Mucosa of stomach (tissue), 1 donor: ENCODE data around the gene HOXA3.

Experiments used
- H3K27me3 ChIP-seq: one replicate; pipeline ENCODE4 v1.7.0; 2013; ENCODE audit warnings: mild to moderate bottlenecking, low read length; ENCODE audit not compliant: control insufficient read depth, insufficient read depth
- H3K36me3 ChIP-seq: one replicate; pipeline ENCODE4 v1.7.0; 2013; ENCODE audit warnings: low read length; ENCODE audit not compliant: control insufficient read depth, insufficient read depth
- H3K4me1 ChIP-seq: one replicate; pipeline ENCODE4 v1.7.0; 2013; ENCODE audit warnings: mild to moderate bottlenecking, low read length; ENCODE audit not compliant: control insufficient read depth, insufficient read depth
- H3K4me3 ChIP-seq: one replicate; pipeline ENCODE4 v1.7.0; 2013; ENCODE audit warnings: low read length
- H3K9ac ChIP-seq: one replicate; pipeline ENCODE4 v1.7.0; 2013; ENCODE audit warnings: mild to moderate bottlenecking, low read length, moderate library complexity
- H3K9me3 ChIP-seq: one replicate; pipeline ENCODE4 v1.7.0; 2013; ENCODE audit warnings: mild to moderate bottlenecking, low read length, moderate library complexity; ENCODE audit not compliant: control insufficient read depth
- donor health status: Pancreatic carcinoma.

Gene HOXA3

GRCh38 chr7:27080844-27081436, 71.4 kb downstream of the HOXA3 start:
- Histone ChIP-seq H3K9ac (no peak overlapping the region), H3K9me3 (no peaks in the 10 kb centered on the region), H3K27me3 (no peaks in the 10 kb centered on the region), H3K36me3 (no peaks in the 10 kb centered on the region), H3K4me1 (peaks cover 5% of the 10 kb centered on the region), H3K4me3 (no peak overlapping the region)

GRCh38 chr7:27079234-27079975, 73.0 kb downstream of the HOXA3 start:
- H3K4me3 ChIP-seq = no peak overlapping the region
- no peaks in the 10 kb centered on the region for H3K36me3 ChIP-seq
- peaks cover 5% of the 10 kb centered on the region for H3K4me1 ChIP-seq
- H3K9ac ChIP-seq = no peak overlapping the region
- no peaks in the 10 kb centered on the region for H3K9me3 ChIP-seq
- no peaks in the 10 kb centered on the region for H3K27me3 ChIP-seq

- no peak overlapping the region for H3K4me3 ChIP-seq
- H3K4me1 ChIP-seq = peaks cover 5% of the 10 kb centered on the region
- H3K27me3 ChIP-seq = no peaks in the 10 kb centered on the region
- no peak overlapping the region for H3K9ac ChIP-seq
- H3K36me3 ChIP-seq = no peaks in the 10 kb centered on the region
- H3K9me3 ChIP-seq = no peaks in the 10 kb centered on the region
Observed at GRCh38 chr7:27078616-27079233, 73.7 kb downstream of the HOXA3 start.

- no peaks in the 10 kb centered on the region for H3K27me3 ChIP-seq
- no peaks in the 10 kb centered on the region for H3K9me3 ChIP-seq
- H3K4me3 ChIP-seq = no peak overlapping the region
- H3K36me3 ChIP-seq = no peaks in the 10 kb centered on the region
- no peak overlapping the region for H3K9ac ChIP-seq
- no peaks in the 10 kb centered on the region for H3K4me1 ChIP-seq
Observed at GRCh38 chr7:27073076-27073475, 79.3 kb downstream of the HOXA3 start.

- Histone ChIP-seq H3K27me3 (no peaks in the 10 kb centered on the region), H3K4me3 (no peak overlapping the region)
Observed at GRCh38 chr7:27071622-27072390, 80.6 kb downstream of the HOXA3 start.

GRCh38 chr7:27068259-27068658, 84.1 kb downstream of the HOXA3 start:
- Histone ChIP-seq H3K27me3 (no peaks in the 10 kb centered on the region), H3K9me3 (no peaks in the 10 kb centered on the region), H3K4me1 (no peaks in the 10 kb centered on the region), H3K9ac (no peak overlapping the region), H3K36me3 (no peaks in the 10 kb centered on the region), H3K4me3 (no peak overlapping the region)

More at GRCh38 chr7:27071622-27072390, 80.6 kb downstream of the HOXA3 start:
- H3K4me1 ChIP-seq = no peaks in the 10 kb centered on the region
- H3K9me3 ChIP-seq = no peaks in the 10 kb centered on the region
- no peak overlapping the region for H3K9ac ChIP-seq
- no peaks in the 10 kb centered on the region for H3K36me3 ChIP-seq

GRCh38 chr7:27066148-27066547, 86.2 kb downstream of the HOXA3 start:
- no peak overlapping the region for H3K9ac ChIP-seq
- H3K27me3 ChIP-seq = no peaks in the 10 kb centered on the region
- no peaks in the 10 kb centered on the region for H3K9me3 ChIP-seq
- no peak overlapping the region for H3K4me3 ChIP-seq
- no peaks in the 10 kb centered on the region for H3K4me1 ChIP-seq
- no peaks in the 10 kb centered on the region for H3K36me3 ChIP-seq

GRCh38 chr7:27065709-27066108, 86.7 kb downstream of the HOXA3 start:
- H3K27me3 ChIP-seq = no peaks in the 10 kb centered on the region
- H3K4me1 ChIP-seq = no peaks in the 10 kb centered on the region
- no peak overlapping the region for H3K4me3 ChIP-seq
- no peaks in the 10 kb centered on the region for H3K36me3 ChIP-seq
- H3K9ac ChIP-seq = no peak overlapping the region
- H3K9me3 ChIP-seq = no peaks in the 10 kb centered on the region

- Histone ChIP-seq H3K9me3 (no peaks in the 10 kb centered on the region), H3K36me3 (no peaks in the 10 kb centered on the region), H3K4me1 (no peaks in the 10 kb centered on the region), H3K4me3 (no peak overlapping the region), H3K9ac (no peak overlapping the region), H3K27me3 (no peaks in the 10 kb centered on the region)
Observed at GRCh38 chr7:27064661-27065060, 87.7 kb downstream of the HOXA3 start.

GRCh38 chr7:27064159-27064558, 88.2 kb downstream of the HOXA3 start:
- H3K27me3 ChIP-seq = no peaks in the 10 kb centered on the region
- H3K9ac ChIP-seq = no peak overlapping the region
- H3K9me3 ChIP-seq = no peaks in the 10 kb centered on the region
- H3K4me1 ChIP-seq = no peaks in the 10 kb centered on the region
- H3K36me3 ChIP-seq = no peaks in the 10 kb centered on the region
- H3K4me3 ChIP-seq = no peak overlapping the region

- Histone ChIP-seq H3K4me3 (no peak overlapping the region), H3K36me3 (no peaks in the 10 kb centered on the region), H3K9me3 (no peaks in the 10 kb centered on the region), H3K4me1 (no peaks in the 10 kb centered on the region), H3K27me3 (no peaks in the 10 kb centered on the region), H3K9ac (no peak overlapping the region)
Observed at GRCh38 chr7:27062946-27063345, 89.4 kb downstream of the HOXA3 start.
